GM23338 (cell line): ENCODE results near the gene ZNF780B. TPM values are rescaled to one million over a fixed set of nuclear protein-coding genes. Genes with fewer than 3 reads are reported as not detected.

ENCODE experiments used
- ATAC-seq: fragments of 200-7000 bp; cut with Tn5 transposase; 3 replicates; pipeline ENCODE4 v1.9.1; 2020
- DNase-seq: peaks from one replicate; pipeline ENCODE4 v3.0.0-alpha.2; 2015; ENCODE audit warnings: low spot score
- H2AFZ ChIP-seq: fragments of 200-600 bp; sonication (generic); 2 replicates; pipeline ENCODE4 v1.8.0; 2016; ENCODE audit warnings: antibody characterized with exemption, mild to moderate bottlenecking, moderate library complexity
- H3F3A ChIP-seq: fragments of 200-600 bp; sonication (generic); replicated peaks from 2 replicates; pipeline ENCODE4 v1.8.0; 2017; ENCODE audit warnings: antibody characterized with exemption, mixed run types, low read depth
- H3K27ac ChIP-seq: fragments of 200-600 bp; sonication (generic); 2 replicates; pipeline ENCODE4 v1.6.1; 2016; ENCODE audit warnings: low read depth
- H3K27me3 ChIP-seq: fragments of 200-600 bp; sonication (generic); 2 replicates; pipeline ENCODE4 v1.8.0; 2016; ENCODE audit warnings: mild to moderate bottlenecking, mixed run types, moderate library complexity; ENCODE audit not compliant: insufficient read depth
- H3K36me3 ChIP-seq: fragments of 200-600 bp; sonication (generic); 2 replicates; pipeline ENCODE4 v1.8.0; 2016; ENCODE audit warnings: mild to moderate bottlenecking; ENCODE audit not compliant: insufficient read depth
- H3K4me1 ChIP-seq: fragments of 200-600 bp; sonication (generic); 2 replicates; pipeline ENCODE4 v1.8.0; 2016; ENCODE audit warnings: mild to moderate bottlenecking, moderate library complexity; ENCODE audit not compliant: insufficient read depth
- H3K4me2 ChIP-seq: fragments of 200-600 bp; sonication (generic); 2 replicates; pipeline ENCODE4 v1.7.1; 2017; ENCODE audit warnings: mixed run types
- H3K4me3 ChIP-seq: fragments of 200-600 bp; sonication (generic); 2 replicates; pipeline ENCODE4 v1.6.1; 2016; ENCODE audit warnings: mixed run types
- H3K79me2 ChIP-seq: fragments of 200-600 bp; sonication (generic); replicated peaks from 2 replicates; pipeline ENCODE4 v1.8.0; 2017; ENCODE audit warnings: mild to moderate bottlenecking; ENCODE audit not compliant: insufficient read depth
- H3K9me2 ChIP-seq: fragments of 200-600 bp; sonication (generic); 2 replicates; pipeline ENCODE4 v1.8.0; 2017; ENCODE audit not compliant: insufficient read depth
- H4K20me1 ChIP-seq: fragments of 200-600 bp; sonication (generic); replicated peaks from 2 replicates; pipeline ENCODE4 v1.8.0; 2017; ENCODE audit warnings: mild to moderate bottlenecking; ENCODE audit not compliant: insufficient read depth
- H3K27ac Mint-ChIP-seq: 2 replicates; pipeline ENCODE4 v1.8.0; 2020; ENCODE audit warnings: inconsistent platforms, mild to moderate bottlenecking, moderate library complexity, mixed read lengths
- H3K27me3 Mint-ChIP-seq: 3 replicates; pipeline ENCODE4 v1.8.0; 2022; ENCODE audit warnings: low read depth, mild to moderate bottlenecking, moderate library complexity, mixed read lengths, inconsistent platforms; ENCODE audit not compliant: insufficient read depth, poor library complexity
- H3K36me3 Mint-ChIP-seq: 3 replicates; pipeline ENCODE4 v1.8.0; 2021; ENCODE audit warnings: low read depth, mild to moderate bottlenecking, inconsistent platforms, moderate library complexity, mixed read lengths
- H3K4me1 Mint-ChIP-seq: 3 replicates; pipeline ENCODE4 v1.8.0; 2020; ENCODE audit warnings: mild to moderate bottlenecking, inconsistent platforms, mixed read lengths
- H3K4me3 Mint-ChIP-seq: 3 replicates; pipeline ENCODE4 v1.8.0; 2021; ENCODE audit warnings: moderate library complexity, mild to moderate bottlenecking, inconsistent platforms, mixed read lengths
- H3K9me3 Mint-ChIP-seq: 3 replicates; pipeline ENCODE4 v1.8.0; 2020; ENCODE audit warnings: moderate library complexity, mild to moderate bottlenecking, inconsistent platforms, mixed read lengths
- EZH2 ChIP-seq: fragments of 200-600 bp; sonication (generic); IDR thresholded peaks from one replicate; pipeline ENCODE4 v1.8.0; 2017; ENCODE audit warnings: antibody characterized with exemption, mild to moderate bottlenecking, low read depth; ENCODE audit not compliant: unreplicated experiment
- EZH2phosphoT487 ChIP-seq: fragments of 200-600 bp; sonication (generic); IDR thresholded peaks from one replicate; pipeline ENCODE4 v1.8.1; 2018; ENCODE audit warnings: antibody characterized with exemption; ENCODE audit not compliant: unreplicated experiment
- JUNB ChIP-seq: IDR thresholded peaks from one replicate; pipeline ENCODE4 v1.6.1; 2016; ENCODE audit warnings: antibody characterized with exemption; ENCODE audit not compliant: unreplicated experiment
- NANOG ChIP-seq: IDR thresholded peaks from 2 replicates; pipeline ENCODE4 v1.6.1; 2016; ENCODE audit warnings: antibody characterized with exemption, borderline replicate concordance
- STAT1 ChIP-seq: IDR thresholded peaks from one replicate; pipeline ENCODE4 v1.6.1; 2016; ENCODE audit warnings: antibody characterized with exemption; ENCODE audit not compliant: unreplicated experiment
- ZNF462 ChIP-seq: fragments of 250-450 bp; sonication (Bioruptor Pico); IDR thresholded peaks from 2 replicates; pipeline ENCODE4 v1.5.0; 2020; ENCODE audit warnings: mild to moderate bottlenecking, moderate library complexity
- polyA plus RNA-seq: library from polyadenylated mRNA; unstranded; fragments of >200 nt; fragmentation: Nextera tagmentation; extraction: Ambion mirVana; gene quantifications from 2 replicates; pipeline ENCODE4 v1.2.1, GENCODE V29; 2016
- total RNA-seq: library from RNA; depleted of rRNA; stranded (reverse); fragments of >200 nt; shearing (Covaris generic); gene quantifications from 2 replicates; pipeline ENCODE4 v1.2.3, GENCODE V29; 2014
- TF ChIP-seq, protein P1 (sequence below): IDR thresholded peaks from one replicate; pipeline ENCODE4 v1.6.1; 2018; ENCODE audit warnings: antibody characterized with exemption; ENCODE audit not compliant: unreplicated experiment

Gene ZNF780B
- total and polyA plus RNA-seq, 2 experiments from 2014 or later = 4.9 to 11.0 TPM

DNA sequence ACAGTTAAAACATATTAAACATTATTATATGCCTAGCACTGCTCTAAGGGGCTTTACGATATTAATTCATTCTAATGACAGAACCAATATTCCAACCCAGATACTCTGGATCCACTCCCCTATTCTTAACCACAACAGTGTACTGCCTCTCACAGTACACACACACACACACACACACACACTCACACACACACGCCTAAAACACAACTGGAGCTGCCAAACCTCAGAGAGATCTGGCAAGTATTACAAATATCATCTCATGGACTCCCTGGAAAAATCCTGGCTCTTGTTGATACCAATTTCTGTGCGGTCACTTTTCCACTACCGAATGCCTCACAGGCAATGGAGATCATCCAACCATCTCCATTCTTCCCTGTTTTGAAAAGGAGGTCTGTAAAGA lies 33.4 kb upstream of the ZNF780B start:
- H3K27ac ChIP-seq = no peak overlapping the region
- peaks cover 15% of the 10 kb centered on the region for H3K4me1 Mint-ChIP-seq
- no peak for ATAC-seq
- H3F3A ChIP-seq = no peaks in the 10 kb centered on the region
- H3K9me3 Mint-ChIP-seq = no peaks in the 10 kb centered on the region
- TF ChIP-seq EZH2phosphoT487 = no peak
- no peak for TF ChIP-seq JUNB
- TF ChIP-seq ZNF462 (CRISPR knock-in tag) = no peak
- no peak for TF ChIP-seq STAT1
- no peak for TF ChIP-seq EZH2
- TF ChIP-seq NANOG = no peak
- TF ChIP-seq, protein P1, sequence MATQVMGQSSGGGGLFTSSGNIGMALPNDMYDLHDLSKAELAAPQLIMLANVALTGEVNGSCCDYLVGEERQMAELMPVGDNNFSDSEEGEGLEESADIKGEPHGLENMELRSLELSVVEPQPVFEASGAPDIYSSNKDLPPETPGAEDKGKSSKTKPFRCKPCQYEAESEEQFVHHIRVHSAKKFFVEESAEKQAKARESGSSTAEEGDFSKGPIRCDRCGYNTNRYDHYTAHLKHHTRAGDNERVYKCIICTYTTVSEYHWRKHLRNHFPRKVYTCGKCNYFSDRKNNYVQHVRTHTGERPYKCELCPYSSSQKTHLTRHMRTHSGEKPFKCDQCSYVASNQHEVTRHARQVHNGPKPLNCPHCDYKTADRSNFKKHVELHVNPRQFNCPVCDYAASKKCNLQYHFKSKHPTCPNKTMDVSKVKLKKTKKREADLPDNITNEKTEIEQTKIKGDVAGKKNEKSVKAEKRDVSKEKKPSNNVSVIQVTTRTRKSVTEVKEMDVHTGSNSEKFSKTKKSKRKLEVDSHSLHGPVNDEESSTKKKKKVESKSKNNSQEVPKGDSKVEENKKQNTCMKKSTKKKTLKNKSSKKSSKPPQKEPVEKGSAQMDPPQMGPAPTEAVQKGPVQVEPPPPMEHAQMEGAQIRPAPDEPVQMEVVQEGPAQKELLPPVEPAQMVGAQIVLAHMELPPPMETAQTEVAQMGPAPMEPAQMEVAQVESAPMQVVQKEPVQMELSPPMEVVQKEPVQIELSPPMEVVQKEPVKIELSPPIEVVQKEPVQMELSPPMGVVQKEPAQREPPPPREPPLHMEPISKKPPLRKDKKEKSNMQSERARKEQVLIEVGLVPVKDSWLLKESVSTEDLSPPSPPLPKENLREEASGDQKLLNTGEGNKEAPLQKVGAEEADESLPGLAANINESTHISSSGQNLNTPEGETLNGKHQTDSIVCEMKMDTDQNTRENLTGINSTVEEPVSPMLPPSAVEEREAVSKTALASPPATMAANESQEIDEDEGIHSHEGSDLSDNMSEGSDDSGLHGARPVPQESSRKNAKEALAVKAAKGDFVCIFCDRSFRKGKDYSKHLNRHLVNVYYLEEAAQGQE = no peak
- H3K9me2 ChIP-seq = no peaks in the 10 kb centered on the region
- no peaks in the 10 kb centered on the region for H3K27me3 ChIP-seq
- peaks cover 42% of the 10 kb centered on the region for H3K79me2 ChIP-seq
- peaks cover 9% of the 10 kb centered on the region; the same call in 2 of the 3 replicates for H3K36me3 Mint-ChIP-seq
- H4K20me1 ChIP-seq = no peaks in the 10 kb centered on the region
- peaks cover 14% of the 10 kb centered on the region for H3K4me1 ChIP-seq
- H3K4me3 Mint-ChIP-seq = peak overlapping the region; percentile 100
- peaks cover 6% of the 10 kb centered on the region for H3K27me3 Mint-ChIP-seq
- H3K4me3 ChIP-seq = peak overlapping the region; percentile 92
- no peak for DNase-seq
- H2AFZ ChIP-seq = no peak overlapping the region
- H3K27ac Mint-ChIP-seq = no peak overlapping the region
- H3K4me2 ChIP-seq = peak overlapping the region; percentile 78
- no peaks in the 10 kb centered on the region for H3K36me3 ChIP-seq
